D341Med (cell line): ENCODE data around the gene MYO18A.
"Not testable (repeated sequence)": the region's sequence is repeated elsewhere in the genome, so short reads cannot be mapped to it uniquely, and the experiment has no call there.

ENCODE experiments used
- DNase-seq: peaks from one replicate; pipeline ENCODE4 v3.0.0; 2012; ENCODE audit warnings: low spot score

The MYO18A gene

DNA sequence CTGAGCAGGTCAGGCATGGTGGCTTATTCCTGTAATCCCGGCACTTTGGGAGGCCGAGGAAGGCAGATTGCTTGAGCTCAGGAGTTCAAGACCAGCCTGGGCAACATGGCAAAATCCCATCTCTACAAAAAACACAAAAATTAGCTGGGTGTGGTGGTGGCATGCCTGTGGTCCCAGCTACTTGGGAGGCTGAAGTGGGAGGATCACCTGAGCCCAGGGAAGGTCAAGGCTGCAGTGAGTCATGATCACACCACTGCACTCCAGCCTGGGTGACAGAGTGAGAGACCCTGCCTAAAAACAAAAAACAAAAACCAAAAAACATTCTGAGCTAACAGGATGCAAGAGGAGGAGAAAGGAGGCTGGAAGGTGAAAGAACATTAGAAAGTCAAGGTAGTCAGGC, 33.0 kb downstream of the MYO18A start:
- DNase-seq: not testable (repeated sequence)

DNA sequence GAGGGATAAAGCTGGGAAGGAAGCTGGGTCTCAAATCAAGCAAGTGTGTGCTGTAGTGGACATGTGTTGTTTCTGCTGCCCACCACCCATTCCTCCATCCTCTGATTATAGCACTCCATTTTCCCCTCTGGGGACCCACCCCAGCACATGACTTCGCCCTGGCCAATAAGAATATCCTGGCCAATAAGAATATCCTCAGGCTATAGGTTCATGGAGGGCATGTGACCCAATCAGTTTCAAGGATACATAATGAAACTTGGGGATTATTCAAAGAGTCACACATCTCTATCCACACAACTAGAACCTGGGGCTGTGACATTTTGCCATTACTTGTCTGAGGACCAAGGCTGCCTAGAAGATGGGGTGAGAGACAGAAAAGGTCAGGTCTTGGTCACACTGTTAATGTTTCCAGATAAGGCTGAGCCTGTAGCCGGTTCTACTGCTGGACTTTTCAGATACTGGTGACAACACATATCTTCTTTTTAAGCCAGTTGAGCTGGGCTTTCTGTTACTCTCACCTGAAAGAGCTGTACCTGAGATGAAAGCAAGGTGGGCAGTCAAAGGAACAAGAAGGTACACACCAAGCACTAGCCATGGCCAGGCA, 33.7 kb downstream of the MYO18A start:
- no peak for DNase-seq

DNA sequence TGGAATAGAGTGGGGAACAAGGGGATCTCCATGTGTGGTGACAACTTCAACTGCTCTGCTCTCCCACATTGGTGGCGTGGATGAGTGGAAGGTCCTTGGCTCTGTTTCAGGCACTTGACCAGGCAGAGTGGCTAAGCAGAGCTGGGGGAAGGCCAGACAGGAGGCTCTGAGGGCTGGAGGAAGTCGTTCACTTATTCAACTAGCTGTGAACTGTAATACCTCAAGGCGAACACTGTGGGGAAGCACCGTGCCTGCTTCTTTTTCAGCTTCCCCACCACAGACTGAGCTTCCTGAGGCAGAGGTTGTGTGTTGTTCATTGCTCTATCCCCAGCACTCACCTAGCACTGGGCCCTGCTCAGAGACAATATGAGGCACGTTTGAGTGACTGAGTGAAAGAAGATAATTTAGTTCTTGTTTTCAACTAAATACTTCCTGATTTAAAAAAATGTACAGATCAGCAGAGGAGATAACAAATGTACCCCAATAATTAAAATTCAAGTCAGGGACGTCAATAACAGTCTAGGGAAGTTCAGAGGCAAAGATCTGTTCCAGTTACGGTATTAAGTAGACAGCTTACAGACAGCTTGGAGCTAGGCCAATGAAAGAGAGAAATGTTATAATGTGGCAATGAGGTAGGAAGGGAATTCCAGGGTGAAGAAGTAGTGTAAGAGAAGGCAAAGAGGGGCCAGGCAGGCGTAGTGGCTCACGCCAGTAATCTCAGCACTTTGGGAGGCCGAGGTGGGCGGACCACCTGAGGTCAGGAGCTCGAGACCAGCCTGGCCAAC, 34.7 kb downstream of the MYO18A start:
- DNase-seq: peak; percentile 79

DNA sequence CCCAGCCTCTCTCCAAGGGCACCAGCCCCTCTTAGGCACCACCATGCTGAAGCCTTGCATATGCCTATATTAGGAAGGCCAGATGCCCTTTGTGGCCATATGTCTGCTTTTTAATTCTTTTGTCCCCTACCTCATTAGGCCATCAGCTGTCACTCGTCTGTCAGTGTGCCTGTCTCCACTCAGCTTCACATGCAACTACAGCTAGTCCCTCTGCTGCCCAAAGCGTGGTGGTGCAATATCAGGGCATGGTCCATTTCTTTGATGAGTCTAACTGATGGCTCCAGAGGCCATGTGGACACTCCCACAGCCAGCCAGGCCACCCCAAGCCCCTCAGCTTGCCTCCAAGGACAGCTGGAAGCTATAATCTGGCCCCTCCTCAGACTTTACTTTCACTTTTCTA, 36.3 kb downstream of the MYO18A start:
- DNase-seq: peak; percentile 77

DNA sequence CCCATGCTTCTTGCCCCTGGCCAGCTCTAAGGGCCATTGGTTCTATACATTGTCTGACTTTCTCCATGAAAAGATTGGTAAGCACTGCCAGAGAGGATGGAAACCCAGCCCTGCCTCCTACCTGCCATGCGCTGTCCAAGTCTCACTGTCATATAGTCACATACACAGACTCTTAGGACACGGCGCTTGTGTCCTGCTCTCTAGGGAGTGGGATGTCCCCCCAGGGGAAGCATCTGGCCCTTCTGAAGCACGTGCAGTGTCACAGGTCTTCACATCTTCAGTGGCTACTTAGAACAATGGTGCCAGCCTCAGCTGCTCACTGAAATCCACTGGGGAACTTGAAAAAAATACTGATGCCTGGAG, 38.7 kb downstream of the MYO18A start:
- no peak for DNase-seq

DNA sequence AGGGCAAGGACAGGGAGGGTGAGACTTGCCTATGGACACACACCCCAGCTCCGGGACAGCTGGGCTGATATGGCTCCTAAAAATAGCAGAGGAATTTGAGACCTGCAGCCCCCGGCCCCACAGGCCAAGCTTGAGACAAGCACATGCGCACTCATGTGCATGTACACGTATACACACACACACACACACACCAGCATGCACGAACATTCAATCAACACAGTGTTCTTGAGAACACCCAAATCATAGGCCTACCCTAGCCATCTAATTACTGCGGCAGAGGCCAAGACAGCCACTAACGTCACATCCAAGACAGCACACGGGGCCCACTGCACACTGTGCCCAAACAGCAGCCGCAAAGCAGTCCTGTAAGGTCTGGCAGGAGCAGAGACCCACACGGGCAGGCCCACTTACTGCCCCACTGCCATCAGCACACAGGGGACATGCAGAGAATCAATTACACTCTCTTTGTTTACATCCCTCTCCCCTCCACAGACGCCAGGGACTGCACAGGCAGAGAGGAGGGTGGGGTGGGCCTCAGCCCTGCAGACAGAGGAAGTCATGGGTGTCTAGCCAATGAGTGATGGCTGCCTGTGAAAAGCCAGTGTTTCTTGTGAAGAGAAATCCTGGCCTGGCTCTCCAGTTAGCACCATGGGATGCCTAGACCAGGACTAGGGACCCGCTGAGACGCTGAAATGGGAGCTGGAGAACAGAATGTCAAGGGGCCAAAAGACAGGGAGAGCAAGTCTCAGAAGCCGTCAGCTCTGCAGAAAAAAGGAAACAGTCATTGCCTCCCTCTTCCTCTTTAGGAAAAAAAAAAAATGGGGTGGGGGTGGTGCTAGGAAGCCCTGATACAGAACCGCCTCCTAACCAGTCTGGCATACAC, 39.3 kb downstream of the MYO18A start:
- DNase-seq: no peak

DNA sequence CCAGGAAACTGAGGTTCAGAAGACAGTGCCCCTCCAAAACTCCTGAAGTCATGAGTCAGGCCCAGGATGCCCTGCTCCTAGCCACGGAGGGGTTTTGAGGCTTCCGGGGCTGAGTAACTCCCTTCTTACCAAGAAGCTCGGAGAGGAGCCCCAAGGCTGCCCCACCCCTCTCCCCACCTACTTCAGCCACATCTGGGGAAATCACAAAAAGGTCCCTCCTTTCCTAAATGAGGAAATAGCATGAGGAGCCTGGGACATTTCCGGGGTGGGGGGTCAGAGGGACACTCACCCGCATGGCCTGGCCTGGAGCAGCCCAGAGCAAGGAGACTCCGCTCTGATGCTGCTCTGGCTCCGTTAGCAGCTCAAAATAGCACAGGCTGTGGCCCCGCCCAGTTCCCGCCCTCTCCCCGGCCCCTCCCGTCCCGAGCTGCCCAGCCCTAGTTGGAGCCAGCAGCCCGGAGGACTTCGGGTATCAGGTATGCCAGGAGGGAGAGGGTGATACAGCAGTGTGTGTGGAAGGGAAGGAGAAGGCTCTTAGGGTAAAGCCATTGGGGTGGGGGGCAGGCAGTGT, 40.1 kb downstream of the MYO18A start:
- peak; percentile 68 for DNase-seq

DNA sequence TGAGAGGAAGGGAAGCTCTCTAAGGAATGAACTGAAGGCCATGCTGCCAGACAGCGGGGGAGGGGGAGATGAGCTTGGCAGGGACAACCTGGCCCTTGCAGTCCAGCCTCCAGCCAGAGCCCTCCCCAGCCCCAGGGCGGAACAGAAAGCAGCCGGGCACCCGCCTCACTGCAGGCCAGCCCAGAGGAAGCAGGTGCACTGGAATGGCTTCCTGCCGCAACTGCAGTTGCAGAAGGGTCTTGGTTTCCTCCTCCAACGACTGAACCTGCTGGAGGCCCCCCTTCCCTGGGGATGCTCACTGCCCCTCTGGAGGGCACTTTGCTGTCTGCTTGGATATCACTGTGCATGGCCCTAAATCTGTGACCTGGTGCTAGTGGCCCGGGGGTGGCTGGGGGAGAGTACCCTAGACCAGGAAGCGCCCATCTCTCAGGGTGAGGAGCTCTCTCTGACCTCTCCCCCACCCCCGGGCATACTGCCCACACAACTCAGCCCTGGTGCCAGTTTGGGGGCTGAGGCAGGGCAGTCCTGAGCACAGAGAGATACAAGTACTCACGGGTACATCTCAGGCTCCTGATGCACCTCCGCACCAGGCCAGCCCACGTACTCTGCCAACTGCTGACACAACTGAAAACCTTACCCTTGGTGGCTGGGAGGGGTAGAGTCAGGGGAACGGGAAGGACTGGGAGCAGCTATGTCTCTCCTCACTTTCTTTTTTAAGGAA, 41.1 kb downstream of the MYO18A start:
- DNase-seq: no peak

DNA sequence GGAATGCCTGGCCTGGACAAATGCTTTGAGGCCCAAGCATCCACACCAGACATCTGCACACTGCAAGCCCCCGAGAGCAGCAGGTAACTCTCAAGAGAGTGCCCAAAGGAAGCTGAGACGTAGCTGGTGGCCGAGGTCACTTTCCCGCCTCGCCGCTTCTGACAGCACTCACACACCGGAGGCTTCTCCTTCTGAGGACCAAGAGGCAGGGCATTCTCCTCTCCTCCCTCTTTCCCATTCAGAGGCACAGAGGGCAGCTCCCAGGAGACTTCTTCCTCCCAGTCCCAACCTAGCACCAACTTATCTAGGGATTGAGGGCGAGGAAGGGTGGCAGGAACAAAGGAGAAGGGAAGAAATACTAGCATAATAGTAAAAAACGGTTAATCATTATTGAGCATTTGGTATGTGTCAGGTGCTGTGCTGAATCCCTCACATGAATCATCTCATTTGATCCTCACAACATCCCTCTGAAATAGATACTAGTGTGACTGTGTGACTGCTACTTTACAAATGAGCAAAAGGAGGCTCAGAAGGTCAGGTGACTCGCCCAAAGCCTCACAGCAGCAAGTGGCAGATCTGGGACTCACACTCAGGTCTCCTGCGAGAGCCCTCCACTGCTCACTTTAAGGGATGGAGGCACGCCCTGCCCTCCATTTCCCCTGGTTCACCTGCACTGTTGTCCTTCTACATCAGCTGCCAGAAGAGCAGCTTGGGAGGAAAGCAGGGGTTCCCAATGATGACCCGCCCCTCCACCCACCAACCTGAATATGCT, 41.8 kb downstream of the MYO18A start:
- DNase-seq: no peak

DNA sequence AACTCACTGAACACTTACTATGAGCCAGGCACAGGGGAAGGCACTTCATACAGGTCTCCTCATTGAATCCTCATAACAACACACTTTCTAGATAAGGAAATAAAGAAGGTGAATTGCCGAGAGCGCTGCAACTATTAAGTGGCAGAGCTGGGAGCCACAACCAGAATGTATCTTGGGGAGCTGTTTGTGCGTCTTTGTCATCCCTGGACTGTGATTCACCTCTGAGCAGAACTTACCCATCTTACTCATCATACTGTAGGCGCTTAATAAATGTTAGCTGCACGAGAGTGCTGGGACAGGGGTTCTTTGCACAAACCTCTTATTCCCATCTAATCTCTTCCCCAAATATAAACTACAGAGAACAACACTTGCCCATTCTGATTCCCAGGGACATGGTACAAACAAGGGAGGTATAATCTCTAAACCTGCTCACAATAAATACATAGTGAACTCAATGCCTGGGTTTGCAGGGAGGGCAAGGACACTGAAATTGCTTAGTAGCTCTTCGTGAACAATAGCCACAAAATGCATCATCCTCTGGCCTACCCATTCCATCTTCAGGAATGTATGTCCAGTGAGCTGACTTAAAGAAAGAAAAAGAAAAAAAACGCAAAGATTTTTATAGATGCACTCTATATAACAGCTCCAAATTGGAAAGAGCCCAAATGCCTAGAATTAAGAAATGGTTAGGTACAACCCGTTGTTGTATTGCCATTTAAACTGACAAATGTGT, 43.0 kb downstream of the MYO18A start:
- DNase-seq: no peak

DNA sequence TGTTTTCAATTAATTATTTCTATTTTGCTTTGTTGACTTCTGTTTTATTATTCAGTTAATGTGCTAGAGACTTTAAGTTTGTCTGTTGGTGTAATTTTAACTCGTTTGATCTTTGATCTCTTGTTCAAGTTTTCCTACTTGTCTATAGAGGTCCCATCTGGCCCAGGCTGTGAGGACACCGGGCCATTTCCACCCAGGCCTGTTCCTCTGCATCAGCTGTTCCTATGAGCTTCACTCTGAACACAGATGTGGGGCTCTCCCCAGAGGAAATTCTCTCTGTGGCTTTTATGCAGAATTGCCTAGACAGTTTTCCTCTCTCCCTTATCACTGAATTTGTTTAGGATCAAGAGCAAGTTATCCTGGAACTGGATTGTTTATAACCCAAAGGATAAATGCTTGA, 44.7 kb downstream of the MYO18A start:
- DNase-seq: no peak

DNA sequence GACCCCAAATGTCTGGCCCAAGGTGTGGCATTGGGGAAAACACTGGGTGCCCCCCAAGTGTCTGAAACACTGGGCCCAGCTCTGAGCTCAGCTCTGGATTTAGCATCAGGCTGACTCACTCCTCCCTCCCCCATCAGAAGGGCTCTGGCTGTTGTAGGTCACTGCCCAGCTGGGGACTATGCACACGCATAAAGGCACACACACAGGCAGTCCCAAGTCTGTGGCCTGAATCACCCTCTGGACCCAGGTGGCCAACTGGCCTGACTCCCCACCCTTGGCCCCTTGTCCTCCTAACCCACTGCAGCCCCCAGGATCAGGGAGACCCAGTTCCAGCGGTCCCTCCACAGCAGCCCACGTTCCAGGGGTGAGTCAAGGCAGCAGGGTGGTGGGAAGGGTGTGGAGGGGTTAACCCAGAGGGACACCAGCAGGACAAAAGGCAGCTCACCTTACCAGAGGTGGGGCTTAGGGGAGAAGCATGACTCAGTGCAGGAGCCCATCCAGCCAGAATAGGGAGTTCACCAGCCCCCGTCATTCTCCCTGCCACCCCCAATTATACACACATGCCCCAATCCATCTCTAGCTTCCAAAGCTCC, 47.0 kb downstream of the MYO18A start:
- no peak for DNase-seq

DNA sequence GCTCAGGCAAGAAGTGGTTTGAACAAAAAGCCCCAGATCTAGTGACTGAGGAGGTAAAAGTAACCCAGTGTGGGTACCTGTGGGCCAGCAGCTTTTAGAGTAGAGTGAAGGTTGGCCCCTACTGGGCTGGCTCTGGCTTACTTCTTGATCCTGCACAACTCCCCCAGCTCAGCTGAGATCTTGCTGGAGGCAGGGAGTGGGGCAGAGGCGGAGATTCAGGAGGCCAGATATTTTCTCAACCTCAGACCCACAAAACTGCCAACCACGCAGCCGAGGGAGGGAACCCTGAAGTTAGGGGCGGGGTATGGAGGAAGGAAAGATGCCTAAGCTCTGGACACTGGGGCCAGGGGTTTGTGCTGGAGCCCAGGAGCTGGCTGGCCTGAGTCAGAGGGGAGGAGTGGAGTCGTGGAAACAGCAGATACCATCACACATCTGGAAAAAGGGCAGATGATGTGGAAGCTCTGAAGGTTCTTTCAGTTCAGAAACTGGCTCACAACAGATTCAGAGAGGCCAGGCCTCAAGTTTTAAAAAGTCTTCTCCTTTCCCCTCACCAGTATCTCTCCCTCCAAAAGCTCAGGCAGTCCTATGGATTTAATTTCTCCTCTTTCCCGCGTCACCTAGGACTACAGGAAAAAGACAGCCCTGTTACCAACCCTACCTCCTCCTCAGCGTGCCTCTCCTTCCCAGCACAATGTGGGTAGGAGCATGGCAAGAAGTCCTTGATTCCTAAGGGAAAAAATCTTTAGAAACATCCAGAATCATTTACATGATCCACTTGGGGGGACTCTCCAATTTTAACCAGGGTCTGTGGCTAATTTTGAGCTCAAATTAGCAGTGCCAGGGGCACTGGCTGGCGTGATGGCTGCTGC, 48.1 kb downstream of the MYO18A start:
- DNase-seq: no peak

DNA sequence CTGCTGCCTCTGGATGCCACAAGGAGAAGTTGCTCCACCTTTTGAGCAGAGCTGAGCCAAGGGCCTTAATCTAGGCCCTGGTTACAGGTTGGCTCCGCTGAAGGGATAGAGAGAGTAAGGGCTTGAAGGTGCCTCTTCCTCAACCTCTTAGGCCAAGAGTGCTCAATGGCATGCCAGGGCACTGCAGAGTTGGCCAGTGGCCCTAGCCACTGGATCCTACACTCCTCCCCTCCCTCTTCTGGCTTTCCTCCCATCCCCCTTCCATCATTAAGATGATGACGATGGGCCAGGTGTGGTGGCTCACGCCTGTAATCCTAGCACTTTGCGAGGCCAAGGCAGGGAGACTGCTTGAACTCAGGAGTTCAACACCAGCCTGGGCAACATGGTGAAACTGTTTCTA, 50.5 kb downstream of the MYO18A start:
- DNase-seq: no peak

DNA sequence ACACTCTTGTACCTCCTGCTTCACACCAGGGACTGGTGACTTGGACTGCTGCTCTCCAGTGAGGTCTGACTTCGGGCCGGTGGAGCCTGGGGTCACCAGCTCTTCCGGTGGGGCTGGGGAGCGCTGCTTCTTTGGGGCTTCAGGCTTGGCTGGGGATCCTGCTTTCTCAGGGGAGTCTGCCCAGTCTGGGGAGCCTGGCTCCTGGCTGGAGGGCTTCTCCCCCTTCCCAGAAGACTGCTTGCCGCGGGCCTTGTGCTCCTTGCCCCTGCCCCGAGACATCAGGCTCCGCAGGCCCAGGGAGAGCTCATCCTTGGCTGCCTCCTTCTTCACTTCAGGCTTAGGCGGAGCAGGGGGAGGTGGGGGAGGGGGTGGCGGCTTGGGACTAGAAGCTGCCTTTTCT, 52.4 kb downstream of the MYO18A start:
- no peak for DNase-seq

DNA sequence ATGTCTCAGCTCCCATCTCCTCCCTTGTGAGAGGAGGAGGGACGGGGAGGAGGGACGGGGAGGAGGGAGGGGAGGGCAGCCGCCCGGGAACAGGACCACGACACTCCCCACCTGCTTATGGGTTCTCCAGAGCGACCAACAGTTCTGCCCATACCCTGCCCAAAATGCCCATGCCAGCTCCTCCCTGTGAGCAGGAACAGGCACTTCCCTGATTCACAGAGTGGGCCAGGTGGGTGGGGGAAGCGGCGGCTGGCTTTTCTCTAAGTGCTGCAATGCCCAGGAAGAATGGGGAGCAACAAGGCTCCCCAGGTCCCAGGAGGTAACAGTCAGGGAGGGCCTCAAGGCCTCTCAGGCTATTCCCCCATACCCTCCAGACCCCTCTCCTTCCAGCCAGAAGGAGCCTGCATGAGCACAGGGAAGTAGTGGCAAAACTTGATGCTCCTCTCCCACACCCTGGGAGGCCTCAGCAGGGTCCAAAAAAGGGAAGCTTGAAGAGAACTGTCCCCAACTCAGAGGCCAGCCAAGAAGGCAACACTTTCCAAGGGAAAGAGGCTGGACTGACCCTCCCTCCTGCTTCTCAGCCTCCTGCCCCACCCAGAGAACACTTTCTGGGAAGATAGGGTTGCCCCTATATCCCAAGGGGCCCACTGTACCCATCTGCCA, 53.8 kb downstream of the MYO18A start:
- no peak for DNase-seq

DNA sequence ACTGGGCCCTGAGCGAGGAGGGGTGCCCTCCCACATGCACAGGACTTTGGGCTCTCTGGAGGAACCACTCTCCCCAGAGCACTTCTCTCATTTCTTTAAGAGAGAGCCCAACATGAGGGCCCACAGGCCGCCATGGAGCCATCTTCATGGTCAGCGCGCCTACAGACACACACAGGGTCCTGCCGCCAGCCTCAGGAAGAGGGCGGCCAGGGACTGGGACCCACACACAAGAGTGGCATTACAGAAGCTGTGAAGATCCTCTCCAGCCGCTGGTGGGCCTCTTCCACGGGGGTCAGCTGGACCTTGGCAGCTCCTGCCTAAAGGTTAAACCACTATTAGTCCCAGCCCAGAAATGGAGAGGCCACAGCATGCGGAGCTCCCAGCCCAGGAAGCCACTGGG, 54.5 kb downstream of the MYO18A start:
- no peak for DNase-seq

DNA sequence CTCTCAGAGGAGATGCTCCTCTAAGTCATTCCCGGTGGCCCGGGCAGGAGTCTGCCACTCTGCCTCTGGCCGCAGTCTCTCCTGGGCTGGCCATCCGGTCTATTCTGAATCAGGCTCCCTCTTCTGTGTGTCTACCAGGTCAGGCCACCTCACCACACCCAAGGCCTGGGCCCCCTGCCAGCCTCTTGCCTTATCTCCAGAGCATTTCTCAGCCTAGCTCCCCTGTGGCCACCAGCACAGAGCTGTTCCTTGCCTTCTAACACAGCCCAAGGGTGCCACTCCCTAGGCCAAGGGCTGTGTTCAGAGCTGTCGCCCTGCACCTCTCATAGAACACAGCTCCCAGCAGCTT, 55.3 kb downstream of the MYO18A start:
- no peak for DNase-seq
